ENCODE results near the gene BCAS3.
"Not testable (repeated sequence)": the region's sequence is repeated elsewhere in the genome, so short reads cannot be mapped to it uniquely, and the experiment has no call there.

The BCAS3 gene

DNA sequence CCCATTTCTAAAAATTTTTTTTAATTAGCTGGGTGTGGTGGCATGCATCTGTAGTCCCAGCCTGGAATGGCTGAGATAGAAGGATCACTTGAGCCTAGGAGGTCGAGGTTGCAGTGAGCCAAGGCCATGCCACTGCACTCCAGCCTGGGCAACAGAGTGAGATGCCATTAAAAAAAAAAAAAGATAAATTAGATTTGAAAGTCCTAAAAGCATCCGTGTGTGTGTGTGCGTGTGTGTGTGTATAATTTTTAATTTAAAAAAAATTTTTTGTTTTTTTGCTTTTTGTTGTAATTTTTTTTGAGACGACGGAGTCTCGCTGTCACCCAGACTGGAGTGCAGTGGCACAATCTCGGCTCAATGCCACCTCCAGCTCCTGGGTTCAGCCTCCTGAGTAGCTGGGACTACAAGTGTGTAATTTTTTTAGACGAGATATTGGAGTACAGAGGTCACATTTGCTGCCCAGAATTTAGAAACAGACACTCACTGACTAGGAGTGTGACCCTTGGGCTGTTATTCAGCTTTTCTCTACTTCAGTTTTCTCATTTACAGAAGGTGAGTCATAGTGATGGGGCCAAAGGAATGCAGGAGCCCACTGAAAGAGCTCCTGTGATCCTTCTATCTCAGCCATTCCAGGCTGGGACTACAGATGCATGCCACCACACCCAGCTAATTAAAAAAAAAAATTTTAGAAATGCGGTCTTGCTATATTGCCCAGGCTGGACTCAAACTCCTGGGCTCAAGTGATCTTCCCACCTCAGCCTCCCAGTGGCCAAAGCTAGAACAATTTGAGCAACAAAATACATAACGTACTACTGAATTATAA lies 749.0 kb downstream of the BCAS3 start:
- Histone ChIP-seq H2AFZ (ENCODE audit: low read depth, low read length) (no peak overlapping the region), H3K4me2 (ENCODE audit: low read length) (no peak overlapping the region), H3K9me3 (ENCODE audit: insufficient read depth, low read length) (no peaks in the 10 kb centered on the region), H3K27me3 (ENCODE audit: low read depth, low read length) (0 out of 2 replicates have a peak, but pooled peaks cover 8% of the 10 kb centered on the region), H3K4me3 (ENCODE audit: low read length) (no peak overlapping the region), H3K4me1 (ENCODE audit: low read length) (no peaks in the 10 kb centered on the region), H4K20me1 (ENCODE audit: insufficient read depth, low read length) (no peaks in the 10 kb centered on the region), H3K27ac (ENCODE audit: low read length) (no peak overlapping the region), H3K36me3 (replicated peaks; ENCODE audit: low read depth, low read length) (no peaks in the 10 kb centered on the region), H3K79me2 (ENCODE audit: low read length) (no peaks in the 10 kb centered on the region), H3K9ac (ENCODE audit: low read length) (no peak overlapping the region)
- TF ChIP-seq EZH2phosphoT487 (IDR thresholded peaks at IDR 0.05; ENCODE audit: low read depth) (no peak), CTCF (IDR thresholded peaks at IDR 0.05; ENCODE audit: low read depth, low read length) (no peak)

DNA sequence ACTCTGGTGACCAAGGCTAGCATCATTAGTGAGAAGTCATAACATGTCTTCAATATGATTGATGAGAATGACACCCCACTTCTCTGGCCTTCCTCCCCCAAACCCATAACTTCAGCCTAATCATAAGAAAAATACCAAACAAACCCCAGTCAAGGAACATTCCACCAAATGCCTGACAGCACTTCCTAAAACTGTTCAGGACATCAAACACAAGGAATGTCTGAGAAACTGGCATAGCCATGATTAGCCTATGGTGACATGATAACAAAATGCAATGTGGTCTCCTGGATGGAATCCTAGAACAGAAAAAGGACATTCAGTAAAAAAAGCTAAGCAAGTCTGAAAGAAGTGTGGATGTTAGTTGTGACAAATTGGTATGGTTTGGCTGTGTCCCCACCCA lies 749.9 kb downstream of the BCAS3 start:
- no peak overlapping the region for H2AFZ ChIP-seq (ENCODE audit: low read depth, low read length)
- H4K20me1 ChIP-seq (ENCODE audit: insufficient read depth, low read length), result no peaks in the 10 kb centered on the region
- no peaks in the 10 kb centered on the region for H3K36me3 ChIP-seq (replicated peaks; ENCODE audit: low read depth, low read length)
- no peak overlapping the region for H3K27ac ChIP-seq (ENCODE audit: low read length)
- H3K4me2 ChIP-seq (ENCODE audit: low read length), result no peak overlapping the region
- no peaks in the 10 kb centered on the region for H3K79me2 ChIP-seq (ENCODE audit: low read length)
- no peak for TF ChIP-seq CTCF (IDR thresholded peaks at IDR 0.05; ENCODE audit: low read depth, low read length)
- no peak for TF ChIP-seq EZH2phosphoT487 (IDR thresholded peaks at IDR 0.05; ENCODE audit: low read depth)
- no peaks in the 10 kb centered on the region for H3K9me3 ChIP-seq (ENCODE audit: insufficient read depth, low read length)
- H3K27me3 ChIP-seq (ENCODE audit: low read depth, low read length), result 0 out of 2 replicates have a peak, but pooled peaks cover under 1% of the 10 kb centered on the region
- H3K9ac ChIP-seq (ENCODE audit: low read length), result no peak overlapping the region
- H3K4me3 ChIP-seq (ENCODE audit: low read length), result no peak overlapping the region
- no peaks in the 10 kb centered on the region for H3K4me1 ChIP-seq (ENCODE audit: low read length)

GRCh38 chr17:61429274-61429673 lies 751.6 kb downstream of the BCAS3 start:
- H3K79me2 ChIP-seq (ENCODE audit: low read length), result no peaks in the 10 kb centered on the region

DNA sequence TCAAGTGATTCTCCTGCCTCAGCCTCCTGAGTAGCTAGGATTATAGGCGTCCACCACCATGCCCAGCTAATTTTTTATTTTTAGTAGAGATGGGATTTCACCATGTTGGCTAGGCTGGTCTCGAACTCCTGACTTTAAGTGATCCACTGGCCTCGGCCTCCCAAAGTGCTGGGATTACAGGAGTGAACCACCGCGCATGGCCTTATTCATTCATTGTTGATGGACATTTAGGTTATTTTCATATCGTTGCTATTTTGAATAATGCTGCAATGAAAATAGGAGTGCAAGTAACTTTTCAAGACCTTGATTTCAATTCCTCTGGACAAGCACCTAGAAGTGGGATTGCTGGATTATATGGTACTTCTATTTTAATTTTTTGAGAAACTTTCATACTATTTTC lies 752.2 kb downstream of the BCAS3 start:
- H3K27me3 ChIP-seq (ENCODE audit: low read depth, low read length); H3K4me1 ChIP-seq (ENCODE audit: low read length); H2AFZ ChIP-seq (ENCODE audit: low read depth, low read length); H3K9me3 ChIP-seq (ENCODE audit: insufficient read depth, low read length); H3K27ac ChIP-seq (ENCODE audit: low read length); H3K9ac ChIP-seq (ENCODE audit: low read length); H3K79me2 ChIP-seq (ENCODE audit: low read length); H3K36me3 ChIP-seq (replicated peaks; ENCODE audit: low read depth, low read length); H3K4me3 ChIP-seq (ENCODE audit: low read length); H4K20me1 ChIP-seq (ENCODE audit: insufficient read depth, low read length); H3K4me2 ChIP-seq (ENCODE audit: low read length): not testable (repeated sequence)

More at GRCh38 chr17:61429274-61429673, 751.6 kb downstream of the BCAS3 start:
- Histone ChIP-seq H4K20me1 (ENCODE audit: insufficient read depth, low read length) (no peaks in the 10 kb centered on the region), H3K36me3 (replicated peaks; ENCODE audit: low read depth, low read length) (no peaks in the 10 kb centered on the region), H3K9ac (ENCODE audit: low read length) (no peak overlapping the region), H3K4me3 (ENCODE audit: low read length) (no peak overlapping the region), H3K4me1 (ENCODE audit: low read length) (no peaks in the 10 kb centered on the region), H3K9me3 (ENCODE audit: insufficient read depth, low read length) (no peaks in the 10 kb centered on the region), H3K27me3 (ENCODE audit: low read depth, low read length) (no peaks in the 10 kb centered on the region), H3K27ac (ENCODE audit: low read length) (no peak overlapping the region), H3K4me2 (ENCODE audit: low read length) (no peak overlapping the region), H2AFZ (ENCODE audit: low read depth, low read length) (no peak overlapping the region)
- TF ChIP-seq EZH2phosphoT487 (IDR thresholded peaks at IDR 0.05; ENCODE audit: low read depth) (no peak), CTCF (IDR thresholded peaks at IDR 0.05; ENCODE audit: low read depth, low read length) (no peak)

All from OCI-LY3 (cell line).